Choroid plexus epithelial cell (primary cell): ENCODE data around the gene POT1.

Experiments
- DNase-seq: peaks from one replicate; pipeline ENCODE4 v3.0.0-alpha.2; 2010; ENCODE audit warnings: low read depth
- H3K4me3 ChIP-seq: 2 replicates; pipeline ENCODE4 v1.5.1; 2011; ENCODE audit warnings: low read depth, mild to moderate bottlenecking, control low read depth, low read length, moderate library complexity
- TF ChIP-seq, protein P1 (sequence below): conservative IDR thresholded peaks from 2 replicates; pipeline ENCODE4 v1.5.1; 2011; ENCODE audit warnings: low read depth, mild to moderate bottlenecking, control low read depth, inconsistent platforms, low read length, moderate library complexity

POT1 gene

DNA sequence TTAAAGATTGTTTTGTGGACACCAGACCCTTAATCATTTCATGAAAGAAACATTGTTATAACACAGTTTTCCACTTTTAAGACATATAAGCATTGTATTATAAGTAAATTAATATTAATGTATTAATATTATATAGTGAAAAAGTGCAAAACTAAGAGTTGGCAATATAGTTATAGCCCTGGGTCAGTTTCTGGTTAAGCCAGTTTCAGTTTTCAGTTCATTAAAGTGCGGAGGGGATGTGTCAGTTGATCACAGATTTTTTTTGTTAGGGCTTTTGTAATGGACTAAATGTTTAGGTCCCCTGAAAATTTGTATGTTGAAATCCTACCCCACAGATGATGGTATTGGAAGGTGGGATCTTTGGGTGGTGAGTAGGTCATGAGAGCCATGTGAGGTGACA lies 118.3 kb downstream of the POT1 start:
- no peak for DNase-seq
- H3K4me3 ChIP-seq = no peak overlapping the region
- TF ChIP-seq, protein P1, sequence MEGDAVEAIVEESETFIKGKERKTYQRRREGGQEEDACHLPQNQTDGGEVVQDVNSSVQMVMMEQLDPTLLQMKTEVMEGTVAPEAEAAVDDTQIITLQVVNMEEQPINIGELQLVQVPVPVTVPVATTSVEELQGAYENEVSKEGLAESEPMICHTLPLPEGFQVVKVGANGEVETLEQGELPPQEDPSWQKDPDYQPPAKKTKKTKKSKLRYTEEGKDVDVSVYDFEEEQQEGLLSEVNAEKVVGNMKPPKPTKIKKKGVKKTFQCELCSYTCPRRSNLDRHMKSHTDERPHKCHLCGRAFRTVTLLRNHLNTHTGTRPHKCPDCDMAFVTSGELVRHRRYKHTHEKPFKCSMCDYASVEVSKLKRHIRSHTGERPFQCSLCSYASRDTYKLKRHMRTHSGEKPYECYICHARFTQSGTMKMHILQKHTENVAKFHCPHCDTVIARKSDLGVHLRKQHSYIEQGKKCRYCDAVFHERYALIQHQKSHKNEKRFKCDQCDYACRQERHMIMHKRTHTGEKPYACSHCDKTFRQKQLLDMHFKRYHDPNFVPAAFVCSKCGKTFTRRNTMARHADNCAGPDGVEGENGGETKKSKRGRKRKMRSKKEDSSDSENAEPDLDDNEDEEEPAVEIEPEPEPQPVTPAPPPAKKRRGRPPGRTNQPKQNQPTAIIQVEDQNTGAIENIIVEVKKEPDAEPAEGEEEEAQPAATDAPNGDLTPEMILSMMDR = no peak

DNA sequence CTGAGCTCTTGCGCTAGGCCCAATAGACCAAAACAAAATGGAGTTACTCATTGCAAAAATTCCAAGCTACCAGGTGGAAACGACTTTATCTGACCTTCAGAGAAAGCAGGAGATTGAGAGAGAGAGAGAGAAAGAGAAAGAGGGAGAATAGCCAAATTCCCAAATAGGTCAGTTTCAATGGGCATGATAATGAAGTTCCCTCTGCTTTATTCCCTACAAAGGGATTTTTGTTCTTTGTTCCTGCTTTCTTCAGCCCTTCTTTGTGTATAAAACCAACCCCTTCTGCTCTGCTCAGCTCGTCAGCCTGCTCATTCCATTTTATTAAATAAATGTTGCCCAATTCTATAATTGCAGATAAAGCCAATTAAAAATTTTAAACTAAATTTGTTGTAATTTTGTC lies 119.0 kb downstream of the POT1 start:
- H3K4me3 ChIP-seq = no peak overlapping the region
- TF ChIP-seq, protein P1 = no peak
- DNase-seq = no peak

DNA sequence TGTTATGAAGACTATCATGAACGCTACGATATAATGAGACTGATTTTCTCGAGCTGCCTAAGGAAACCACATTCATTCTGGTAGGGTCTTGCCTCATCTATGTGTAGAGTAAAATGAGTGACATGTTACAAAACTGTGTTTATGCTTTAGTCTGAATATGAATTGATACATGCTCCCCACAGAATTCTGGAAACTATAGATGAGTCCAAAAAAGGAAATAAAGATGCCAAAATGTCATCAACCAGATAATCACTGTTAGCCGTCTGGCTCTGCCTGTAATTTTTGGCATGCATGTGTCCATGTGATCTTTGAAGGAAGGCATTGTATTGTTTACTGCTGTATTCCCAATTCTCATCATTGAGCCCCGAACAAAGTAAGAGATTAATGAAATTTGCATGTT lies 121.4 kb downstream of the POT1 start:
- no peak for DNase-seq
- TF ChIP-seq, protein P1 = no peak
- H3K4me3 ChIP-seq = no peak overlapping the region

DNA sequence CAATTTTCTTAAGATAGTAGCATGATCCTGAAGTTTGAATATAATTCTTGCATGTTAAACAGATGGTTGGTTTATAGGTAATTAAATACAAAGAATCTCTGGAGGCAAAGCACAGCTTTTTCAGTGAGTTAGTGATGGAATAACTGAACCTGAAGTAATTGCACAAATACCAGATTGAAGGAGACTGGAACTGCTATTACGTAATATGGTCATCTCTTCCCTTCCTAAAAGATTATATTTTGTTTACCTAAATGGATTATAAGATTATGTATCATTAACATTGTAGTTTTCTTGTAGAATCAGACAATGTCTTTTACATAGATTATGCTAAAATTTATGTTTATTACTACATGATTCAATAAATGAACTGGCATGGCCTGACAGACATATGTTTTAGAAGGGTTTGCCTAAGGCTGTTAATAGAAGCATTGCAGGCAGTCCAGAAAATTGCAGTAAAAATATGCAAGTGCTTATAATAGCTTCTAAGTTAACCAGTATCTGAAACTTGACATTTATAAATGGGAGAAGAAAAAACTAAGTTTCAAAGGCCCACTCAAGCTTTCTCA lies 128.2 kb downstream of the POT1 start:
- no peak for DNase-seq
- no peak overlapping the region for H3K4me3 ChIP-seq
- TF ChIP-seq, protein P1 = no peak

DNA sequence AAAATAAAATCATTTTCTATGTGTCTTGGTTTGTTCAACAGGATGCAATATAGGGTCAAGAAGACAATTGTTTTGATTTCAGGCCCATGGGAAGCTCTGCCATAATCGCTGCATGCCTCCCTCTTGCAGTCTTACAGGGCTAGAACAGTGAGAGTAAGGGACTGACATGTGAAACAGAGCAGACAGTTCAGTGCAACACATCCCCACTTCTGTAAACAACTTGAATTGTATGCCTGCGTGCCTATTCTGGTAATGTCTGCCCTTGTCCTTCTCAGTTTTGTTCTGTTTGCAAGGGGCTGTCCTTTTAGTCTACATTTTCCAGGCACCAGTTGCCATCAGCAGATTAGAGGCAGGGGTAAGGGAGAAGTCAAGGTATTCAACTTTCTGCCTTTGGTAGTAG lies 129.2 kb downstream of the POT1 start:
- TF ChIP-seq, protein P1 = no peak

DNA sequence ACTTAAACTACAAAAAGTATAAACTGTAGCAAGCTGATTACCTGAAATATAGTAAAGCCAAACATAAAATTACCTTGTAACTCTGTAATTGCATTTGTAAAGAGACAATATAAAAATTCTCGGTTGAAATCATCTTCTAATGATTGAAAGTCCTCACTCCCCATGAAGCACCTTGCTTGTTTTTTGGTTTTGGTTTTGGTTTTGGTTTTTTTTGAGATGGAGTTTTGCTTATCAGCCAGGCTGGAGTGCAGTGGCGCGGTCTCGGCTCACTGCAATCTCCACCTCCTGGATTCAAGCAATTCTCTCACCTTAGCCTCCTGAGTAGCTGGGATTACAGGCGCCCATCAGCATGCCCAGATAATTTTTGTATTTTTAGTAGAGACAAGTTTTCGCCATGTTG lies 130.2 kb downstream of the POT1 start:
- TF ChIP-seq, protein P1 = no peak
- no peak overlapping the region for H3K4me3 ChIP-seq
- no peak for DNase-seq

More for the DNA sequence above, 129.2 kb downstream of the POT1 start:
- DNase-seq = no peak
- H3K4me3 ChIP-seq = no peak overlapping the region

DNA sequence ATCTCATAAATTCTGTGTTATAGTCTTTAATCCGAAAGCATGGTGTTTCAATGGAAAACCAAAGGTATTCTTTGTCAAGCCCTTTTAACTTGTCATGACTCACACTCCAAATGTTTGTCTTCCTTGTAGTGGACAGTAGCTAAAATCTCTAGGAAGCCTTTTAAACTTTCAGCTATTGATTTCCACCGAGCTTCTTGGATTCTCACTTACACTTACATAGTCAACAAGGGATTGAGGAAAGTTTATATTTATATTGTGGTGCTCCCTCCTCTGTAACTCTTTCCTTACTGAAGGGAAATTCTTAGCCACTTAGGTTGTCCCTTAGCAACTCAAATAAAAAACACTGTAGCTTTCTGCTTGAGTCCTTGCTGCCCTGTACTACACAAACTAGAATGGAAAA lies 132.9 kb downstream of the POT1 start:
- TF ChIP-seq, protein P1 = no peak
- no peak overlapping the region for H3K4me3 ChIP-seq
- DNase-seq = no peak
